HG03039 (cell line): Measurements from ENCODE around the gene IRS2.
"Not testable (repeated sequence)": the region's sequence is repeated elsewhere in the genome, so short reads cannot be mapped to it uniquely, and the experiment has no call there.

Source experiments
- ATAC-seq: cut with Tn5 transposase; IDR thresholded peaks from one replicate; pipeline ENCODE4 v1.9.1; 2021; ENCODE audit warnings: mild to moderate bottlenecking, moderate library complexity; ENCODE audit not compliant: unreplicated experiment

IRS2 gene

DNA sequence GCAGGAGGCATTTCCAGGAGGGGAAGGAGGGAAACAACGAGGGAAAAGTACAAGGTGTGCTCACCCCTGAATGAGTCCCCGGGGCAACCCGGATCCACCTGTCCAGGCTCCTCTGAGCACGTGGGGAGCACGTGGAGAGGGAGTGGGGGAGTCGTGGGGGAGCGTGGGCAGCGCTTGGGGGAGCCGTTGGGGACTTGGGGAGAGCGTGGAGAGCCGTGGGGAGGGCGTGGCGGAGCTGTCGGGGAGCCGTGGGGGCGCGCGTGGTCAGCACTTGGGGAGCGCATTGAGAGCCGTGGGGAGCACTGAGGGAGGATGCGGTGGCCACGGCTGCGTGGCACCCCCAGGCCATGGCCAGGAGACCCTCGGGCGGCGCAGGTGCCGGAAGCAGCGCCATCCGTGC is 52.8 kb downstream of the IRS2 start:
- ATAC-seq = no peak

- not testable (repeated sequence) for ATAC-seq
Measured at GRCh38 chr13:109732470-109733170, 53.8 kb downstream of the IRS2 start.

- no peak for ATAC-seq
Measured at GRCh38 chr13:109730812-109731335, 55.5 kb downstream of the IRS2 start.

- ATAC-seq = no peak
Measured at GRCh38 chr13:109728791-109729731, 57.3 kb downstream of the IRS2 start.

GRCh38 chr13:109728061-109728460 is 58.3 kb downstream of the IRS2 start:
- ATAC-seq = no peak

- no peak for ATAC-seq
Measured at GRCh38 chr13:109727251-109727650, 59.1 kb downstream of the IRS2 start.

DNA sequence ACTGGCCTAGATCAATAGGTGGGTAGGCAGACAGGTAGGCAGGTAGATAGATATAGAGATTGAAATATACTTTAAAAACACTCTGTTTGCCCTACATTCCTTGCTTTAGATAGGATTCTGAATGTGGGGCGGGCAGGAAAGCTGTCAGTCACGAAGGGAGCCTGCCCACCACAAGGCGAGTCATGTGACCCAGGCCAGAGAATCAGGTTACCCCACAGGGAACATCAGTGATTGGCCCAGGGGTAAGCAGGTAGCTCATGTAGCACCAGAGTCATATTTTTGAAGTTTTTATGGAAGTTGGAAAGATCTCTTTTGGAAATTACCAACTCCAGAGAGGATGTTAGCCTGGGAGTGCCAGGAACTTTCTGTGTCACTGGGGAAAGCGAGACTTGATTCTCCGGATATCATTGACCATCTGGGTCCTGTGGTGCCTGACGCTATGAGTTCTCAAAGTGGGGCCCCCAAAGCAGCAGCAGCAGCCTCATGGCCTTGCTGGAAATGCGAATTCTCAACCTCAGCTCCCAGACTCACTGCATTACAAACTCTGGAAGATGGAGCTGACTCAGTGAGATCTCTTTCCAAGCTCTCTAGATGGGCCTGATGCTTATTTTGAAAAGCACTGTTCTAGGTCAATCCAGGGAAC is 60.3 kb downstream of the IRS2 start:
- no peak for ATAC-seq

- ATAC-seq = no peak
Measured at GRCh38 chr13:109725297-109725696, 61.1 kb downstream of the IRS2 start.

DNA sequence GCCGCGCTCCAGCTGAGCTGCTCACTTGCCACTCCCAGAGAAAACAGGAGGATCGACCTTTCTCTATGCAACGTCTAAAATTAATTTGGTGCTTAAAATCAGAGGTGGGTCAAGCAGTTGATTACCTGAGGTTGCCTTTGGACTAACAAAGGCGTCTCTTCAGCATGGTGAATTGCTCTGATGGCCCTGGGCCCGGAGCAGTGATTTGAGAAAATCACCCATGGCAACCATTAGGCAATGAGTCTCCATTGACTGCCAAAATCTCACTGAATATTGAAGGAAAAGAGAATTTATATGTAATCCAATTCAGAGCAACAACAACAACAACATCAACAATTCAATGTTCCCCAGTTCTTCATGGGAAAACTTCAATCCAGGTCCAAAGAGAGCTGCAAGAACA is 61.8 kb downstream of the IRS2 start:
- no peak for ATAC-seq

DNA sequence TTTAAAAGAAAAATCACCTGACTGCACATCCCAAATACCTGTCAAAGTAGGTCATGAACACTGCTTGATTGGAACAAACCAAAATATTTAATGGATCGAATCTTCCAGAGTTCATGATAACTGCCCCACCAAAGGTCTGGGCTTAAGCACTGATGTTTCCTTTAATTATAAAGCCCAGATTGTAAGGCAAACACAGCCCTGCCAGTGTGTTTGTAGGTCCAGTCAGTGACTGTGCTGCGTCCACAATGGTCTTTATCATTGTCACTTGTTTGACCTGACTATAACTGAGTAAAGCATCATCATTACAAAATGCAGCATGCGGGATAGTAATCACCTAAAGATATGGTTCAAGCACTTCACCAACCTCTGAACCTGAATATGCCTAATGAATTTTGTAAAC is 63.3 kb downstream of the IRS2 start:
- no peak for ATAC-seq

GRCh38 chr13:109722068-109722467 is 64.3 kb downstream of the IRS2 start:
- no peak for ATAC-seq

DNA sequence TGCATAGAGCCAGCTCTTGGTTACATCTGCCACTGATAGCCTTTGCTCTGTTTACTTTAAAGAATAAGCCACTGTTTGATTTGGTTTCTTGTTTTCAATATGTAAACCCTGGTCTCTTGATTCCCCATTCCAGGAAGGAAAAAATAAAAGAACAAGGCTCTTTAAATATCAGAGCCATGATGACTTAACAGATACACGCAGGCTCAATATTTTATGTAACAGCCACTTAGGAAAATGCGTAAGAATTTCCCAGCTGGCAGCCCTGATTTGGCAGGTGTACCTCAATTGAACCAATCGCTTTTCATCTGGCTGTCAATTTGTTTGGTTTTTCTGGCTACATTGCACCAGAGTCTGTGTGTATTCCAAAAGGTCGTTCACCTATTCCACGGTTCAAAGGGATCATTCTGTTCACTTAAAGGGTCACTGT is 65.6 kb downstream of the IRS2 start:
- ATAC-seq = no peak

- no peak for ATAC-seq
Measured at GRCh38 chr13:109719962-109720646, 66.3 kb downstream of the IRS2 start.

DNA sequence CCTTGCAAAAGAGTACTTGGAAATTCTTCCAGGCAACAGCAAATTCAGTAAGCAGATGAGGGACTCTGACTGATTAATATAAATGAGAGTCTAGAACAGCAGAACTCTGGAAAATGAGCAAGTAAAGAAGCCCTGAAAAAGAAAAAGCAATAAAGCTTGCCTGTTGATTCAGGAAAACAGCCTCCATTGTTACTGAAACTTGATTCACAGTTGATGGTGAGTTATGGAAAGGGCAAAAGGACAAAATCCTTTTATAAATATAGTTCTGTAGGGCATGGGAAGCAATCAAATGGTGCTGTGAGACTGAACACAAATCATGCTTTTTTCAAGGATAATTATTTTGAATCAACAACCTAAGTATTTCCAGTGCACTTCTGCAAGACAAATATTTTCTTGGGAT is 67.7 kb downstream of the IRS2 start:
- ATAC-seq = no peak

DNA sequence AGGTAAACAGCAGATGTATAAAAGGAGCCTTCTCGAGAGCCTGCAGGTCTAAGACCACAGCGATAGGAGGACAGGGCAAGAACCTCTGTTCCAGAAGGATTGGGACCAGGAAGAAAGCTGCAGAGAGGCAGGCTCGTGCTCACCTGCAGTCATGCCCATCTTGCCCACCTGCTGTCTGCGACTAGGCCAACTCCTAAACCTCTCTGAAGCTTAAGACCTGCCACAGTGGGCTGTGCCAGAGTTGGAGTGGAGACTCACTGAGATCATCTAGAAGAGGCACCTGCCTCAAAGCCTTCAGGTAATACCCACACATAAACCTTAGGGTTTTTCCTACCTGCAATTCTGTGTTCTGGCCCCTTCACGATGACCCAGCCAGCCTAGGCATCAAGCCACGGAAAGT is 68.7 kb downstream of the IRS2 start:
- no peak for ATAC-seq

- no peak for ATAC-seq
Measured at GRCh38 chr13:109715902-109716301, 70.5 kb downstream of the IRS2 start.

- no peak for ATAC-seq
Measured at GRCh38 chr13:109713681-109714080, 72.7 kb downstream of the IRS2 start.

GRCh38 chr13:109712124-109712722 is 74.2 kb downstream of the IRS2 start:
- ATAC-seq = no peak

- ATAC-seq = no peak
Measured at GRCh38 chr13:109707742-109708617, 78.4 kb downstream of the IRS2 start.
